DMS53 (cell line): ENCODE results near the gene ATP2B3.

Experiments used
- DNase-seq: peaks from one replicate; lab custom pipeline; 2025; lab: John Stamatoyannopoulos, UW

The ATP2B3 gene

DNA sequence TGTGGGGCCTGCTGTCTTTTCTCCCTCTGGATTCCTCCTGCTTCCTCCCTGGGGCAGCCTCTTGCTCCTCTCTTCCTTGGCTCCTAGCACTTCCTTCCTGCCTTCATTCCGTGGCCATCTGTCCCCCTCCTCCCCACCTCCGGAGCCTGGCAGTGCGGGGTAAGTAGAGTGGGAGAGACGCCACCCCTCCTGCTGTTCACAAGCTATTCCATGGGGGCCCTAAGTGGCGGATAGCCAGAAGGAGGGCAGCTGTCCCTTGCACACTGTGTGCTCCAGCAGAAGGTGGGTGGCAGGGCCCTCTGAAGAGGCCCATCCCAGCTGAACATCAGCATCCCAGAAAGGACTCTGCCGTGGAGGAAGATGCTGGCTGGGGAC, 54.1 kb downstream of the ATP2B3 start:
- DNase-seq = no peak

DNA sequence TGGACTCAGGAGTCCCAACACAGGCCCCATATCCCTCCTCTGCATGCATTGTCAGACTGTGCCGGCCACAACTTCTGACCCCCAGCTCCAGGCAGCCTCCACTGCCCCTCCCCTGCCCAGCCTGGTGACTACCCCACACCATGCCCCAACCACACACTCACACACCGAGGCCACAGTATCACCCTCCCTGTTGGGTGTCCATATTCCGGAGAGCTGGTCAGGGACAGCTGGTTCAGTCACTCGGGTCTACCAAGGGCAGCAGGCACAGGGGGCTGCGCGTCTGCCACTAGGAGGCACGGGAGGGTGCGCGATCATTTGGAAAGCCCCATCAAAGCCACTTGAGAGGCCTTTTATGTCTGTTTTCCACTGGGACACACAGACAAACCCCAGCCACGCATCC, 55.2 kb downstream of the ATP2B3 start:
- no peak for DNase-seq

DNA sequence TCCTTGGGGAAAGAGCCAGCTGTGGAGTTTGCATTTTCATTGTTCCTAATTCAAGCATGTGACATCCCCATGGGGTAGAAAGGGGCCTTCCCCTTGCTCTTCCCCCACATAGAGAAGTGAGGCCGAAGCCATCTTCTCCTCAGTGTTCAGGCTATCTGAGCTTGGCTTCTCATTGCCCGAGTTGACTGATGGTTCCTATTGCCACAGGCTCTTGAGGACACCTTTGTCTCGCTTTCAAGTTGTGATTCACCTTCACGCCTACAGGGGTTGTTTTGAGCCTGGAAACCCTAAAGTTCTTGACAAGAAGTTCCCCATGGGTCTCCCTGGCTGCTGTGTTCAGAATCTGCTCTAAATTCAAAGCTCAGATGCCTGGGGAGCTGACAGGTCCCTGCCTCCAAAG, 56.5 kb downstream of the ATP2B3 start:
- DNase-seq = peak; percentile 10

DNA sequence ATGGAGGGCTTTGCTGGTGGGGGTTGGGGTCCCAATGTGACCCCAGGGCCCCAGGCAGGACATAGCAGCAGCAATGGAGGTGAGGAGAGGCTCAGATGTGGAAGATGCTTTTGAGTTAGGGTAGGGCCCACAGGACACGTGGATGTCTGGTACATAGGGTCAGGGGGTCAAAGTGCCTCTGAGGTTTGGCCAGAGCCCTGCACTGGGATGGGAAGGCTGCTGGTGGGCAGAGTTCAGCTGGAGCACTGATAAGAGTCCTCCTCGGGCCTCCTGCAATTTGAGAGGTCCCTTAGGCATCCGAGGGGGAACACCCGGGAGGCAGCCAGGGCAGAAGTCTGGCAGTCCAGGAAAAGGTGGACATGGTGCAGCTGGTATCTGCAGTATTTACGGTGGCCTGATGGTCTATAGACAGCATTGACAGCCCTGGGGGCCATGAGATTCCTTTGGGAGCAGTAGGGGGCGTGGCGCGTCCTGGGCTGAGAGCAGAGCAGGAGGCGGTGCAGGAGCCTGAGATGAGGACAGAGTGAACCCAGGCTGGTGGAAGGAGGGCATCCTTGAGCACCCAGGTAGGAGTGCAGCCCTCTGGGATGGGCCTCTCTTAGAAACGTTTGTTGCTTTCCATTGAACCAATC, 58.9 kb downstream of the ATP2B3 start:
- no peak for DNase-seq

DNA sequence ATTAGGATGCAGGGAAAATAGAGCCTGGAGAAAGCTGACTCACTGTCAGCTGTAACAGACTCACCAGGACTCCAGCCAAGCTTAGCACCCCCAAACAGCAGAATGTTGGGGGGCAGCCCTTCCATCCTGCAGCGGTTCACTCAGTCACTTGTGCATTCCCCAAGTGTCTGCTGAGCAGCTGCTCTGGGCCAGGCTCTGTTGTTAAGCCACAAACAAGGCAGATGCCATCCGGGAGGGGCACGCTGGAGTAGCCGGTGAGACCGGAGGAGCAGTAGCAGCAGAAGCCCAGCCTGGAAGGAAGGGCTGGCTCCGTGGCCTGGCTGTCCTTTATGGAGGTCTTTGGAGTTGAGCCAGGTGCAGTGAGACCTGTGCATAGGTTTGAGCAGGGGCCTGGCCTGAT, 59.5 kb downstream of the ATP2B3 start:
- no peak for DNase-seq

DNA sequence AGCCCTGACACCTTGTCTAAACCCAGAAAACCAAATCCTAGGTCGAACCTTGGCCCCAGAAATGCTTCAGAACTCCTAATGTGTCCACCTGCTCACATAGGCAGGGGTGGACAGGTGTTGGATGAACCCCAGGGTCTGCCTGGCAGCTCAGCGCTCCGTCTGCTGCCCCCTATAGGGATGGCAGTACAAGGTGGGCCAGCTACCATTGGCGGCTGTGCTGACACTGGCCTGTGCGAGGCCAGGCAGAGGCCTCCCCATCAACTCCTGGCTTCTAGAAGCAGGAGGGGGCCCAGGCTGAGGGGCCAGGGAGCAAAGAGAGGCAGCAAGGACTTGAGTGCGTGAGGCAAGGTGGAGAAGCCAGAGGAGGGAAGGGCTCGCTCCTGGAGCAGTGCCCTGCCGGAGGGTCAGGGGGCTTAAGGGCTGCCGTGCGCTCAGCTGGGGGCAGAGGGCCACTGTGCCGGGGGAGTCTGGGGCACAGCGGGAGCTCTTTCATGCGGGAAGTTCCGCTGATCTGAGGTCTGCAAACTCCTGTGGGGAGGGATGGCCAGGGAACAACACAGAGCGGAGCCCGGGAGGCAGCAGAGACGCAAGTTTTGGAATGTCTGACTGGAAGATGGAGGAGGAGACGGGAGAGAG, 60.9 kb downstream of the ATP2B3 start:
- DNase-seq = no peak

DNA sequence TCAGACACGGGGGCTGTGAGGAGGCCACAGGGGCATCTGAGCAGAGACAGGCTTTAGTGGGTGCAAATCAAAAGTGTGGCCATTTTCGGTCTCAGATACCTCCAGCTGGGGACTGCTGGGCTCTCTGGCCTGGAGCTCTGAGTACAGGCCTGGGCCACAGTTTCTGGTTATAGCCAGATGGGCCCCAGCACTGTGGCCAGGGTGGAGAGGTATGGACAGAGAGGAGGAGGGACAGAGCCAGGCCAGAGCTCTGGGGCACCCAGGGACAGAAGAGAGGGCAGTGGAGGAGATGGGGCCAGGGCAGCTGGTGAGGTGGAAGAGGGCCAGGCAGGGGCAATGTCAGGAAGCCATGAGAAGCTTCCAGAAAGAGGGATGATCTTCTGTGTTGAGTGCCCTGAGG, 61.4 kb downstream of the ATP2B3 start:
- DNase-seq = no peak

DNA sequence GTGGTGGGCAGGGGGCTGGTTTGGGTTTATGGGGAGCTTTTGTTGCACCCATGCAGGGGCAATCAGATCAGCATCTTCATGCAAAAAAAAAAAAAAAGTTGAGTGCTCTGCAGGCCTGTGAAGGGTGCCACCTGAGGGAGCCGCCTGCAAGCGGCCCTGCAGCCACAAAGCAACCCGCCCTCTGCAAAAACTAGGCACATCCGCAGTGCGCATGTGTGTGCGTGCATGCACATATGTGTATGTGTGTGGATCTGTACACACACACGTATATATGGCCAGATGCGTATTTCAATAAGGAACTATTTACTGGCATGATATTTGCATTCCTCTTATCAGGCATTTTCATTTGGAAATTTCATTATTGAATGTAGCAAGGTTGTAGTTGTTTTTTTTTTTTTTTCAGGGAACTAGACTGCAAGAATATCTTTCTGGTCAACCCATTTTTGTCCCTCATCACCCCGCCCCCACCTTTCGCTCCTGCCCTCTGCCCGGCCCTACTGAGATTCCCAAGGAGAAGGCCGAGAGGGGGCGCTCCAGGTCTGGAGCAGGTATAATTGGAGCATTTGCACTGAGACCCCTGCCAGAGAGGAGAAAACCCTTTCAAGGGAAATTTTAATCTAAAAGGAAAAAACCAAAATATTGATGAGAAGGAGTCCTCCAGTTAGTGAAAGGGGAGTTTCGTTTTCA, 63.4 kb downstream of the ATP2B3 start:
- DNase-seq = peak; percentile 39

DNA sequence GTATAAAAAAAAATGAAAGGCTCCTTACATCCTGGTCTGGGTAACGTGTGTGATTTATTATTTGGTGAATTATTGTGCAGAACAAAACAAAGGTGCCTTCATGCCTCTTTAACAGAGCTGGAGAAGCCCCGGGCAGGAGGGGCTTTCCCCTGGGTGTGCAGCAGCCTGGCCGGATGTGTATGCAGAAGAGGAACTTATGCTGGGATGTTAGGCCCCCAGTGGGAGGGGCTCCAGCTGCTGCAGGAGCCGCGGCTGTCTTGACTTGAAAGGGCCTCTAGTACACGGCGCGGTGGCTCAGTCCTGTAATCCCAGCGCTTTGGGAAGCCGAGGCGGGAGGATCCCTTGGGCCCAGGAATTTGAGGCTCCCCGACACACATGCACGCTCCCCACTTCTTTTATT, 65.5 kb downstream of the ATP2B3 start:
- no peak for DNase-seq

DNA sequence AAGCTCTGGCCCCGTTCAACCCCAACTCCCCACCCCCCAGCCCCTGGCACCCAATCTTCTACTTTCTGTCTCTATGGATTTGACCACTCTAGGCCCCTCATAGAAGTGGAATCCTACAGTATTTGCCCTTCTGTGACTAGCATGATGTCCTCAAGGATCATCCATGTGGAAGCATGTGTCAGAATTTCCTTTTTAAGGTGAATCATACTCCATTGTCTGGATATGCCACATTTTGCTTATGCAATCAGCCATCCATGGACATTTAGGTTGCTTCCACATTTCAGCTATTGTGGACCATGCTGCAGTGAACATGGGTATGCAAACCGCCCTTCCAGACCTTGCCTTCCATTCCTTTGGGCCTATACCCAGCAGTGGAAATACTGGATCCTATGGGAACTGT, 66.0 kb downstream of the ATP2B3 start:
- DNase-seq = no peak

DNA sequence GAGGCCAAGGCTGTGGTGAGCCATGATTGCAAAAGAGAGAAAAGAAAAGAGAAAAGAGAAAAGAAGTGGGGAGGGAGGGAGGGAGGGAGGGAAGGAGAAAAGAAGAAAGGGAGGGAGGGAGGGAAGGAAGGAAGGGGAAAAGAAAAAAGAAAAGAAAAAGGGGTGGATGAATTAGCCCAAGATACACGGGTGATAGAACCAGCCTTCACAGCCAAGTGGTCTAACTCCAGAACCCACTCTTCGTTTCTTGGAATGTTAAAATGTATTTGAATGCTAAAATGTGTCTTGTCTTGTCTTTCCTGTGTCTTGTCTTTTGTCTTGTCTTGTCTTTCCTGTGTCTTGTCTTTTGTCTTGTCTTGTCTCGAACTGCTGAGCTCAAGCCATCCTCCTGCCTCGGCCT, 68.4 kb downstream of the ATP2B3 start:
- DNase-seq = no peak

DNA sequence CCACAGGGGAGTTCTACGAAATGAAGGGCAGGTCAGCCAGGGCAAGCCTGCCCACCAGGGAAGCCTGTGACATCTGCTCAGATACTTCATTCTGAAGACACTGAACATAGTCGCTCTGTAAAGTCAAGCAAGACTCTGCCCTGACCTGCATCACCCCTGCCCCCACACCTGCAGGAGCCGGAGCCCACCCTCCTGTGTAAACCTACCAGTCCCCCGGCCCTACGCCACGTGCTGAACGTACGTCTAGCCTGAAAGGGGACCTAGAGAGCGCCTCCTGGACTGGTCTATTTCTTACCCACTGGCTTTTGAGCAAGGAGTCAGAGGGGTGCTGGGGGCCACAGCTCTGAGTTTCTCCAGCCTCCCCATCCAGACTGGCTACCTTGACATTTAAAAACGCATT, 69.9 kb downstream of the ATP2B3 start:
- no peak for DNase-seq

DNA sequence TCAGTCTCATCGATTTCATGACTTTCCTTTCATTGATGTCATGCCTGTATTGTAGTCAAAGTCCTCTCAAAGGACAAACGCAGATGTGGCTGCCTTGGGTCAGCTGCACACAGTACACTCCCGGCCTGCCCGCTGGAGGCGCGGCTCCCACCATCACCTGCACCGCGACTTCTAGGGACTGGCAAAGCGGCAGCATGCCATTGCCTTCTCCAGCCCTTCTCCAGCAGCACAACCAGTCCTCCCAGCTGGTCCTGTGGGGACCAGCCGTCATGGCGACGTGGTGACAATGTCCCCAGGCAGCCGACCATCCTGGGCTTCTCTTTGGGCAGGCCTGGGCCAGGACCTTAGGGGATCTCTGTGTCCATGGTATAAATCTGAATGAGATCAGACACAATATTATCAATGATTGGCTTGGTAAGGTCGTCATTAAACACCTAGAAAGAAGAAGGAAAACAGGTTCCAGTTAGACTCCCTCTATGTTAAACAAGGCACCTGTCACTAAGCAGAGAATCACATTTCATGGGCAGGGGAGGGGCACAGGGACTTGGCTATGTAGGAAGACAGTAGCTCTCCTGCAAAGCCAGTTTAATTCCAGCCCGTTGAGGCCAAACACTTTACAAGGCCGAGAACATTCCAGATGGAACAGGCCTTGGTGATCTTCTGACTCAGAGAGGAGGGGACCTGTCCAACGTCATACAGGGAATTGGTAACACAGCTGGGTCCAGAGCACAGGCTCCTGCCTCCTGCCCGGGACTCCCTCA, 70.8 kb downstream of the ATP2B3 start:
- DNase-seq = no peak

DNA sequence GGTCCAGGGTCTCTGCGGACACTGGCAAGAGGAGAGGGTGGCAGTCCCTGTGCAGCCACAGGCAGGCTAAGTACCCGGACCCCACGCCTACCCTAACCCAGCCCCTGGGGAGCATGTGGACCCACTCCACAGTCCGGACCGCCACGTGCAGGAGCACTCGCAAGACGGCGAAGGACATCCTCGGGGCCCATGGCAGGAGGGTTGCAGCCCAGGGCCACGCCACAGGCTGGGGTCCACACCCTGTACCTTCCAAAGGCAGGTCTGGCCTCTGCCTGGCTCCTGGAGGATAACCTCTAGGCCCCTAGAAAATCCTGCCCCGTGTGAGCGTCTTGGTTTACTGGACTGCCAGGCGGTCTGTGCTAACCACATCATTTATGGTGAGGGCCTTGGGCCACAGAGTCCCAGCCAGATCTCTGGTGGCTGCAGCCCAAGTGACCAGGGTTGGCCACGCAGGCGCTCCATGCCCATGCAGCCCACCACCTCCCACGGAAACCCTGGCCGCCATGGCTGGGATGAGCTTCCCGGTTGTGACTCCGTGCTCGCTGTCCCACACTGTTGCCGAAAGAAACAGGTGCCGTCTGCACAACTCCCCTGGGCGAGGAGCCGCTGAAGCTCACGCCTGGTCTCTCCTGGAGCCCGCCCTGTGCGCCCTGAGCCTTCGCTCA, 71.5 kb downstream of the ATP2B3 start:
- no peak for DNase-seq

DNA sequence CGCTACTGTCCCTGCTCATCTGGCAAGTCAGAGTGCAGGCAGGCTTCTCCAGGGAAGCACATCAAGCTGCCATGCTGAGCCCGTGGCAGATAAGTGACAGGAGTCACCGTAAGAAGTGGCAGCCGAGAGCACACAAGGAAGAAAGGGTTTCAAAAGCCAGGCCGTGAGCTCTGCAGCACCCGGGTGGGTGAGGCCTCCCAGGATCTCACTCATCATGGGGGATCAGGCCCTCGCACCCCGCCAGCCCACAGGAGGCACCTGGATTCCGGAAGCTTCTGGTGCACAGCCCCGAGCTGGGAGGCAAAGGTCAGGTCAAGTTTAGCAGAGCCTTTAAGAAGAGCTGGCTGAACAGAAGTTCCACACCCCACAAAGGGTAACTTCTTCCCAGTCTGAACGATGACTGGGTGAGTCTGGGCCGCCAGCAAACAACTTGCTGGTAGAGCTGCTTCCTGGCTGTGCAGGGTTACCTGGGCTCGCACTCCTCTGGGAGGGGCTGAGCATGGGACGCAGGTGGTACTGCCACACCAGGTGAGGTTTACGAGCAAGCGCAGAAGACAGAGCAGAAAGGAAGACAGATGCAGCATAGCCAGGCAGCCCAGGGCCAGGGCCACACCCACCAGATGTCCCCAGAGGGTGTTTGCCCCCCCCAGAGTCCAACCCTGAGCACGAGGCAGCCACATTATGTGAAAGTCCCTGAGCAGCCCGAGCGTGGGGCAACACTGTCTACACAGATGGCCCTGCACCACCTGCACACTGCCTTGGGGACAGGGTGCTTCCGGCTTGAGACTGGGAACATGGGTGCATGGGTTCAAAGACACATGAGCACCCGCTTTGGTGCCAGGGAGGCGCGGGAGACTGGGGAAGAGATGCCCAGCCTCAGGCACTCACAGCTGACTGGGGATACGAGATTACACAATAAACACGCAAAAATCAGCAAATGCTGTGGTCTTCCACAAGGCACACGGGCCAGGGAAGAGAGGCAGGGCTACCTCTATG, 73.8 kb downstream of the ATP2B3 start:
- no peak for DNase-seq

DNA sequence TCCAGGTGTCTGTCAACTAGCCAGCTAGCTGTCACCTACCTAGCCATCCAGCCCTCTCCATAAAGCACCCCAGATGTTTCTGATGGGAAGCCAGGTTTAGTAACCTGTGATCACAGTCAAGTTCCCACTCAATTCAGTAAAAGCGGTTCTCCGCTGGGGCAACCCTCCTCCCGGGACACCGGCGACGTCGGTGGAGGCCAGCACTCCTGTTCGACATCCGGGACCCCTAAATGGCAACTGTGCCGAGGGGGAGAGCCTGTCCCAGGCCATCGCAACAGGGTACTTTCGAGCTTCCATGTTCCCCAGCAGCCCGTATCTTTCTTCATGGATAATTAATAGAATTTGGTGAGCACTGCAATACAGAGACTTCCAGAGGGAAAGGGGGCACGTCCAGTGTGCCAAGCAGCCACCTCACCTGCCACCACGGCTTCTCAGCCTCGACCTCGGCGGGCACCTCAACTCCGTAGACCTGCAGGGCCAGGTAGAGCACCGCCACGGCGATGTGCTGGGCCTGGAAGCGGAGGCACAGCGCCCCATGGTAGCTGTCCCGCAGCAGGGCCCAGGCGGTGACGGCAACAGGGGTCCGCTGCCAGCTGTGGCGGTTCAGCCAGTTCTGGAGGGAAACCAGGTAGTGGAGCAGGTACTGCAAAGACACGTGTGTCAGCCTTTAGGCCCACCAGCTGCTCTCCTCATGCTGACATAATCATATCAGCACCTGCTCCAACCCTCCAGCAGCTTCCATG, 74.8 kb downstream of the ATP2B3 start:
- DNase-seq = no peak

DNA sequence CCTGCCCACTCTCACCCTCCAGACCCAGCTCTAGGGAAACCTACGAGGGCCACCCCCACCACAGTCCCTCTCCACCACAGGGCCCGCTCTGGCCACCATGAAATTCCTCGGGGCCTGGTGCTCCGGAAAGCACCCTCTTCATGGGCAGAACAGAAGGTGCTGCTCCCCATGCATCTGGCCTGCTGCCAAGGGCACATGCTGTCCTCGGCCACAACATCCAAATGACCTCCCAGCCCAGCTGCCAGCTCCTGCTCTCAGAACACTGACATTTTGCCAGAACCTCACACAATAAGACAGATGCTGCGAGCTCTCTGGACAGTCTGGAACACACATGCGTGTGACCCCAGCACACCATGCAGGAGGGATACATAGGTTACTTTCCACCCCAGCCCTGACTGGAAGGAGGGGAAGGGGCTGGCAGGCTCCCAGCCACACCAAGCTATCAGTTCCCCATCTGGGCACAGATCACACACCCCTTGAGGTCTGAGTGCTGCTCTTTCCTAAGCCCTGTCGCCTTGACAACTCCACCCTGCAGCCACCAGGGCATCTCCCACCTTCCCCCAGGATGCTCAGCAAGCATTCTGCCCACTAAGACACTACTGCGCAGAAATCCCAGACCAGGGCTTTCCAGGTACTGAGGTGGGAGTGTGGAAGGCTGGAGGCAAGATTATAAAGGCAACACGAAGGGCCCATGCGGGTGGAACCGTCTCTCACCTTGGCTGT, 75.7 kb downstream of the ATP2B3 start:
- DNase-seq = no peak

DNA sequence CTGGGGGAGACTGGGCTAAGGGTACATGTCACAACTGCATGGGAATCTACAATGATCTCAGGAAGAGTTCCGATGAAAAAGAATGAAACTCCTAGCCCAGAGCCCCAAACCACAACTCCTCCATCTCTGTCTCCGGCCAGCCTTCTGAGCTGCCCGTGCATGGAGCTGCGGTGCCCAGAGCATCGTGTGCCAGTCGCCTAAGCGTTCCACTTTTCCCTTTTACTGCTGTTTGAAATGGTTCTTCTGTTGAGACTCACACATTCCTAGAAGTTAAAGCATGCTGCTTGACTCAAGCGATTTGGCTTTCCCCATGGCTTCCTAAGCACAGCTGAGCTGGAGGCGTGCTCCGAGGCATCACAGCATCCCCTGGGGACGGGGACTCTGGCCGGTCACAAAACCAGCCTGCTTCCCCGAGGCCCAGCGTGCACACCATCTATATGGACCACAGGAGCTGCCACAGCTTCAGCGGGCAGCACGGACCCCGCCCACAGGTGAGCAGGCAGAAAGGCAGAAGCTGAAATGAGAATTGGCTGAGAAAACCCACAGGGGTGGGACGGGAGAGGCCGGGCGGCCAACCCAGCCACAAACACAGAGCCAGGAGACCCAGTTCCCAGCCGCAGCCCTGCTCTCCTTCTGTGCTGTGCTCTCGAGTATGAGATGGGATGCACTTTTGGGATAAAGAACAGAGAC, 76.5 kb downstream of the ATP2B3 start:
- DNase-seq = no peak

DNA sequence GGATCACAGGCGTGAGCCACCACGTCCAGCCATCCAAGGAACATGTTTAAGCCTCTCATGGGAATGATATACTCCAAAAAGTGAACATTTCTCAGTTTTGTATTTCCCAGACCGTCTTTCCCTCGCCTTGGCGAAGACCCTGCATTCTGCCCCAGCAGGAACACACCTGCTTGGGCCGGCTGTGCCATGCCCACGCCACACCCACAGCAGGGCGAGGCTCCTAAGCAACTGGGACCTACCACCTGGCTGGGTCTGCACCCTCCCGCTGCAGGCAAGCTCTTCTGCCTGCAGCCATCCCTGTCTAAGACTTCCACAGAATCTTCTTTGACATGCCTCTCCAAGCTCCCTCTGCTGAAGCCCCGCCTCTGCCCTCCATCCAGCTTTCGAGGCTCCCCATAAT, 77.9 kb downstream of the ATP2B3 start:
- DNase-seq = no peak
